Measurements from ENCODE around the gene NPLOC4.
A peak's percentile ranks its signal among the peaks of the same experiment; 100 is the strongest.
"Not testable (repeated sequence)": the region's sequence is repeated elsewhere in the genome, so short reads cannot be mapped to it uniquely, and the experiment has no call there.

Gene NPLOC4

DNA sequence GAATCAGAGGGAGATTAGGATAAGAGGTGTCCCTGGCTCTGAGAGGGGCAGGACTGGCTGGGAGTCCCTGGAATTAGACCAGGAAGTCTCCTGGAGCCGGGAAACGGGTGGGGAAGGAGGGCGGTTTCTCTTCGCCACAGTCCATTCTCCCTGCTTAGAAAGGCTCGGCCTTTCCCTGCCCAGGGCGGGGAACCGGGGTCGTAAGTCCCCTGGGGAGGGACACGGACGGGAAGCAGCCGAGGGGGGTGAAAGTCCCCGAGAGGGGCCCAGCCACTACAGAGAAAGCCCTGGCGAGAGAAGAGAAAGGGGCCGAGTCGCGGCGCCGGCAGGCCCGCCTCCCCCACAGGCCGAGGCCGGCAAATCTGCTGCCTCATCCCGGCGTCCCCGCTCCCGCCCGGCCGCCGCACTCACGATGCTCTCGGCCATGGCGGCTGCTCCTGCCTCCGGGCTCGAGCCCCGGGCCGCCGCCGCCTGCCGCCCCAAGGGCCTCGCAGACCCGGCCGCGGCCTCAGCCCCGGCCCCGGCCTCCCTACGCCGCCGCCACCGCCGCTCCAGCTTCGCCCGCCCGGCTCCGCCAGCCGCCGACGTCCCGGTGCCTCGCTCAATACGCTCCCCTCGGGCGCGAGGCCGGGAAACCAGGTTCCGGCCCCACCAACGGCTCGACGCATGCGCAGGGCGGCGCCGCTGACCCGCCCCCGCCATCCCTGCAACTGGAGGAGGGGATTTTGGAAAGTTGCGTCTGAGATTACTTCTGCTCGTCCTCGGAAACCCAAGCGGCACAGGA lies at the start of gene NPLOC4, which contains the start of gene TSPAN10:
TSS of gene NPLOC4 (minus strand) at position 608 of the 784 bp plus-strand sequence. CDS start at position 426, 182 bp downstream.
TSS of gene TSPAN10 (plus strand) at position 692 of the 784 bp plus-strand sequence. CDS start 5,217 bp downstream, outside the sequence.
- peak; percentile 63 for DNase-seq

DNA sequence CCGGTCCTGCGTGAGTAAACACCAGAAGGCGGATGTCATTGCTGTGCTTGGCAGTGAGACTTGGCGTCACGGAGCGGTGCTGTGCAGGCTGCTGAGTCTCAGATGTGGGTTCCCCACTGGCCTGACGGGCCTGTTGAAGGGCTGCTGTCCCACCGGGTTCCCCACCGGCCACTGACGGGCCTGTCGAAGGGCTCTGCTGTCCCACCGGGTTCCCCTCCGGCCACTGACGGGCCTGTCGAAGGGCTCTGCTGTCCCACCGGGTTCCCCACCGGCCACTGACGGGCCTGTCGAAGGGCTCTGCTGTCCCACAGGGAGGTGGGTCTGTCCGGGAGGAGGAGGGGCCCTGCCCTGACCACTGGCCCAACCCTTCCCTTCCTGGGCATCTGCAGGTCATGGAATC lies 49.7 kb upstream of the NPLOC4 start:
- DNase-seq: no peak

DNA sequence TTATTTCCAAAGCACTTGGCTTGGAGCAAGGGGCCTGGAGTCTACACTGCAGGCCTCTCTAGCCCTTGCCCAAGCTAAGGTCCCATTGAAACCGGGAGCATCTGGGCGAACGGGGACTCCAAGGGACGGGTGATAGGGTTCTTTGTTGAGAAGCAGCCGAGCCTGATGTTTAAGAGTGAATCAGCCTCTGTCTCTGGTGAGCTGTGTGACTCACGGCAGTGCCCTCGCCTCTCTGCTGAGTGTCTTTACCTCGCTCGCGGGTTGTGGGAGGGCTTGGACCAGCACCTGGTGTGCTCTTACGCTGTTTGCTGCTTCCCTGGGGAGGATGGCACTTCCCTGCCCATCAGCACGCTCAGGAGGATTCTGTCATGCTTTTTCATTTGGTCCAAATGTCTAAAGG lies 48.2 kb upstream of the NPLOC4 start:
- no peak for DNase-seq

DNA sequence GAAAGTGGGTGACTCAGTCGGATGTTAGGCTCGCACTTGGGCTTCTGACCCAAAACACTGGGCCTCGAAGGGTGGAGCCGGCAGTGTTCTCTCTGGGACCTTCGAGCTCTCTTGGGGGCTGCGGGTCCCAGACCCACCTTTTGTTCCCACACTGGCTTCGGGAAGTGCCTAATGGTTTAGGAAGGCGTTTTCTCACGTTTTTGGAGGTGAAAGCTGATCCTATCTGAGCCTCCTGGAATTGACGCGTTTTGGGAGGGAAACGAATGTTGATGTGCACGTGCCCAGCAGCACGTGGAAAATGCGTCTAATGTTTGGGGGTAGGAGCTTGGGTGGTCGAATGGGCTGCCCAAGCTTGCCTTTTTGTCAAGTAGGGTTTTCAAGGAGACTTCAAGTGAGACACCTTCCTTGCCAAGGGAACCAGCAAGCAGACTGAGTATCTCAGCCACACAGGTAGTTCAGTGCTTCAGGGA lies 47.6 kb upstream of the NPLOC4 start:
- no peak for DNase-seq

DNA sequence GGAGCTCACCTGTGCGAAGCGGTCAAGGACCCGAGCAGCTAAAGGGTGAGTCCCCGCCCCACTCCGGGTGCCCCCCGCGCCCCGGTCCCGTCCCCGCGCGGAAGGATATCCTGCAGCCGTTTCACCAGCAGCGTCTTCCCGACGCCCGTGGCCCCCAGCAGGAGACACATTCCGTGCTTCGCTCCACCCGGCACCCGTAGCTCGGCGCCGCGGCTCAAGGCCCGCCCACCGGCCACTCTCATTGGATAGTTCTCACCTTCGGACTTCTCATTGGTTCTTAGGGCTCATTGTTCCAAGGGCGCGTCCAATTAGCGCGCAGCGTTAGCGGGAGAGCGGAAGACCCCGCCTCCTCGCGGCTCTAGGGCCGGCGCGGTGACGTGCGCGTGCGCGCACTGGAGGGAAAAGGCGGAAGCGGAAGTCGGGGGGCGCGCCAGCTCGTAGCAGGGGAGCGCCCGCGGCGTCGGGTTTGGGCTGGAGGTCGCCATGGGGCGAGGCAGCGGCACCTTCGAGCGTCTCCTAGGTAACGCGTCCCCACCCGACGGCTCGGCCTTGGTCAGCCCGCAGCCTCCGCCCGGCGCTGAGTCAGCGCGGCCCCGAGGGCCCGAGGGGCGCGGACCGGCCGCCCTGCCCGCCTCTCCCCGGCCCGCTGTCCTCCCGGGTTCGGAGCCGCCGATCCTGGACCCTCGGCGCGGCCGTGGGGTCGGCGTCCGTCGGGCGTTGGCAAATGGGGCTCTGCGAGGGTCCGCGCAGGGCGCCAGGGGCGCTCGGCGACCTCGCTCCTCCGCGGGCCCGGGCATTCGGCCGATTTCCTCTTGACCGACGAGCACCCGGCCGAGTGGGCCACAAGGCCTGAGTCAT lies 46.9 kb upstream of the NPLOC4 start, which contains the start of the genes ARL16 and HGS:
TSS of gene ARL16 (minus strand) at position 214 of the 858 bp plus-strand sequence. CDS start at position 170, 44 bp downstream.
TSS of gene HGS (plus strand) at position 428 of the 858 bp plus-strand sequence. CDS start at position 484, 56 bp downstream.
- peak; percentile 100 for DNase-seq

DNA sequence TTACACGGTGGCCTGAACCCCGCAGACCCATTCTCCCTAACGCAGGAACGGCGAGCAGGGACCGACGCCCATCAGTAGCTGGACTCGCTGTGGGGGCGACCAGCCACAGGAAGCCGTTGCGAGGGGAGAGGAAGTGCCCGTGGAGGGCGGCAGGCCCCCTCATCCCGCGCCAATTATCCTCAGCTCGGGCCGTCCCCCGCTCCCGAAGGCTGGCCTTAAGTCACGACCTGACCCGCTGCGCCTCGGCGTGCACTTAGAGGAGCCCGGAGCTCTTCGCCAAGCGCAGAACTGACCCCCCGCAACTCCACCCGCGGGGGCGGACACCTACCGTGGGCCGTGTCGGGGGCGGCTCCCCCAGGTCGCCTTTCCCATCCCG lies 46.3 kb upstream of the NPLOC4 start:
- DNase-seq: no peak

DNA sequence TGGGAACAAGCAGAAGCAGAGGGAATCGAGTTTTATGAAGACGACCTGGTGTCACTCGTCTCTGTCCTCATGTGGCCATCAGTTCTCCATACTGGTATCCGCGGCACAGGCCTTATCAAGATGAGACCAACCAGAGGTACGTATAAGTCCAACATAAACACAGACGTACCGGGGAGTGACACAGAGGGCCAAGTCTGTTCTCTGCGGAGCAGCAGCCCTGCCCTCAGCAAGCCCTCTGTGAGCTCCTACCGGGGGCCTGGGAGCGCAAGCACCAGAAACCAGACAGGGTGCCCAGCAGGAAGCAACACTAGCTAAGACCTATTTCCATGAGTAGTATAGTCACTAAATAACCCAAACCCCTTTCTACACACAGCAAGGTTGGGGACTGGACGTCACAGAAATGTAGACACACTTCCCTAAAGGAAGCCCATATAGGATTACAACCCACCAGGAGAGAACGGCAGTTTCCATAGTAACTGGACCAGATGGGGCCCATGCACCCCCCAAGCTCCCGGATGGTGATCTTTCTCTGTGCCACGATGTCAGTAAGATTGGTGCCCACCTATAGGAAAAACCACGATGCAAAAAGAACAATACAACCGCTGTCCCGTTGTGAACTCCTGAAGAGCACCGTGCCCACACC lies 45.8 kb upstream of the NPLOC4 start:
- DNase-seq: no peak

DNA sequence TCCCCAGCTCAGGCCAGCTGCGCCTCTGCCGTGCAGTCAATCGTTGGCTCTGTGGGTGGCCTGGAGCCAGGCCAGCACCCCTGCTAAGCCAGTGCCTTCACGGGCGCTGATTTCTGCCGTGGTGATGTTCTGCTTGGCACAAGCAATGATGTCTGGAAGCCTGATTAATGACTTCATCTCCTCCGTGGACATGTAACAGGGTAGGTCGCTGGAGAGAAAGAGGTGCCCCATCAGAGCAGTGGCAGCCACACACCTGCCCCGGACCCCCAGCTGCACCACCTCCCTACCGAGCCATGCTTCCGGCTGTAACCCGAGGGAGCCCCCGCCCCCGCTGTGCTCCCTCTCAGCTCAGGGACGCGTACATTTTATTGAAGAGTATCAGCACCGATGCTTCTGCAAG lies 44.8 kb upstream of the NPLOC4 start:
- no peak for DNase-seq

DNA sequence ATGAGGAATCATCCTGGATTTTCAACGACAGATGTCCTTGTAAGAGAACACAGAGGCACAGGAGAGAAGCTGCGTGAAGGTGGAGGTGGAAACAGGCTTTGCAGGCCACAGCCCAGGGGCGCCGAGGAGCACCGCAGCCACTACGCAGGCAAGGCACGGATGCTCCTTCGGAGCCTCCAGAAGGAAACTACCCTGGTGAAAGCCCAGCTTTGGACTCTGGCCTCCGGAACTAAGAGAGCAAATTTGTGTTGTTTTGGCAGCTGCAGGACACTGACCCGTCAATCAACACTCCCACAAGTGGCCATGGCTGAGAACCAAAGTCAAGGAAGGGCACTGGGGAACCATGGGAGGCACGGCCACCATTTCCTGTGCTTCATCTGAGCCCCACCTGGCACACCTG lies 43.2 kb upstream of the NPLOC4 start:
- no peak for DNase-seq

DNA sequence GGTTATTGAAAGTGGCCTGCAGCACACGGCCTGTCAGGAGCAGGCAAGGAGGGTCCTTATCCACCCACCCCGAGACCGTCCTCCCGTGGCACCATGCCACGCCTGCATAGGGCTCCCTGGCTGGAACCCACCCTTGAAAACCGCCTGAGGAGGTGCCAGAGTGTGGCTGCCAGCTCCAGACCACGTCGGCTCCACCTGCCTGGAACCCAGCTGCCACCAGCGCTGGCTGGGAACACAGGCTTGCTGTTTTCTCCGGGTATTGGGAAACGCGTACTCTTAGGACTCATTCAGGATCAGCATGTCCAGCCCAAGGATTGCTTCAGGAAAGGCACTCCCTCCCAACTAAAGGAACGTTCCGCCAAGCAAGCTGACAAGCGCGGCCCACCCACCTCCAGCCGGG lies 40.0 kb upstream of the NPLOC4 start:
- peak; percentile 27 for DNase-seq

DNA sequence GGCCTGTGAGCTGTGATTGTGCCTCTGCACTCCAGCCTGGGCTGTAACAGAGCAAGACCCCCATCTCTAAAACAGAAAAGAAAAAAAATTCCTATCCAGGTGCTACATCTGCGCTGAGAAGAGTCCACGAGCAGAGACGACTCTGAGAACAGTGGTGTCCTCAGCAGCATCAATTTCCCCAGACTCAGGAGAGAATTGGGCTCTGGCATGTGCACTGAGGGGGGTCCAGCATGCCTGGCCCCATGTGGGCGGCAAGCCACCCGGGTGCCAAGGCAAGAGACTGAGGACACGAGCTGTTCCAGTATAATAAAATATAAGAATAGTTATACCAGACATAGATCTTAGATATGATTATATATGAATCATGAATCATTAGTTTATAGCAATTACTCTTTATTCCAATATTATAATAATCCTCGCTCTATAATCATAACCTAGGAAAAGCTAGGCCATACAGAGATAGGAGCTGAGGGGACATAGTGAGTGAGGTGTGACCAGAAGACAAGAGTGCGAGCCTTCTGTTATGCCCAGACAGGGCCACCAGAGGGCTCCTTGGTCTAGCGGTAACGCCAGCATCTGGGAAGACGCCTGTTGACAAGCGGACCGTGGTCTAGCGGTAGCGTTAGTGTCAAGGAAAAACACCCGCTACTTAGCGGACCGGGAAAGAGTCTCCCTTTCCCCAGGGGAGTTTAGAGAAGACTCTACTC lies 38.8 kb upstream of the NPLOC4 start:
- not testable (repeated sequence) for DNase-seq

DNA sequence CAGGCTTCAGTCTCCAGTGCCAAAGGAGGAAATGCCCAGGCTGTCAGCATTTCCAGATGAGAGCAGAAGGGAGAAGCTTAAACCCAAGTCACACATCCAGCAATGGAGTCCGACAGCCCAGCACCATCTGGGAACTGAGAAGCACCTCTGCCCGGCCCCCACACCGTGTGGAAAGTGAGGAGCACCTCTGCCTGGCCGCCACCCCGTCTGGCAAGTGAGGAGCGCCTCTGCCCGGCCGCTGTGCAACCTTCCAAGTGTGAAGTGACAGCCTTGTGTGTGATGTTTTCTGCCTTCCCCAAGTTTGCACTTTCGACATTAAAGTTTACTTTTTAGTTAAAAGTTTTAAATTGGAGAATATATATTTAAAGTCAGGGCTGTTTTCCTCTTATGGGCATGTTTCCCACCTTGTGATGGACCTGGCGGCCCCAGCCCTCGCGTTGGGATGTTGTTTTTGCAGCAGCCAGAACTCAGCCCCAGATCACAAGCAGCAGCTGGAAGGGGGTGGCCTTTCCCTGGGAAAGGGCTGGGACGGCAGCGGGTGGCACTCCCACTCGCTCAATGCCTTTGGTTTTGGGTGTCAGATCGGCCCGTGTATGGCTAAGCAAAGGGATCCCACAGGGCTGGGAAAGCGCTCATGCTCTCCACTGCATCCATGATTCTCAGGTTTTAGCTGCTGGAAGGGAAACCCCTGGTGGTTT lies 36.8 kb upstream of the NPLOC4 start:
- no peak for DNase-seq

DNA sequence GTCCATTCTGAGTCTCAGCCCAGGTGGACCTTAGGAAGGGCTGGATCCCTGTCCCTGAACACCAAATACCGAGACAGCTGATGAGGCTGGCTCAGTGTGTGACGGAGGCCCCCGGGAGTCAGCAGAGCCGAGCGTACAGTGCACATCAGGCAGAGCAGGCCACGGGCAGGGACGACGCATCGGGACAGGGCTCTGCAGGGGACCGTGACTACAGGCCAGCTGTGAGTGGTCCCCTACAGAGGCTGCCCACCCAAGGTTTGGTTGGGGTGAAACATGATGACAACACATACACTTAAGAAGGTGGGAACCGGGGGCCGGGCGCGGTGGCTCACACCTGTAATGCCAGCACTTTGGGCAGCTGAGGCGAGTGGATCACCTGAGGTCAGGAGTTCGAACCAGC lies 36.0 kb upstream of the NPLOC4 start:
- DNase-seq: no peak

DNA sequence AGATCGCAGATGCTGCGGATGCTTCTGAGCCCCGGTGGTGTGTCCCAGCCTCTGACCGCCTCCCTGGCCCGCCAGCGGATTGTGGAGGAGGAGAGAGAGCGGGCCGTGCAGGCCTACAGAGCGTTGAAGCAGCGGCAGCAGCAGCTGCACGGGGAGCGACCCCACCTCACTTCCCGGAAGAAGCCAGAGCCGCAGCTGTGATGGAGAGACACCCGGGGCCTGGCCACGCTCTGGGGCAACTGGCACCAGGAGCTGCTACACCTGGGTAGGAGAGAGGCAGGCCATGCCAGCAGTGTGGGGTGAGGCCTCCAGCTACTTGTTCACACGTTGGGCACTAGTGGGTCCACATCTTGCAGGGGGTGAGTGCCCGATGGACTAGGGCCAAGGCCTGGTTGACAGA lies 35.6 kb upstream of the NPLOC4 start:
- no peak for DNase-seq

DNA sequence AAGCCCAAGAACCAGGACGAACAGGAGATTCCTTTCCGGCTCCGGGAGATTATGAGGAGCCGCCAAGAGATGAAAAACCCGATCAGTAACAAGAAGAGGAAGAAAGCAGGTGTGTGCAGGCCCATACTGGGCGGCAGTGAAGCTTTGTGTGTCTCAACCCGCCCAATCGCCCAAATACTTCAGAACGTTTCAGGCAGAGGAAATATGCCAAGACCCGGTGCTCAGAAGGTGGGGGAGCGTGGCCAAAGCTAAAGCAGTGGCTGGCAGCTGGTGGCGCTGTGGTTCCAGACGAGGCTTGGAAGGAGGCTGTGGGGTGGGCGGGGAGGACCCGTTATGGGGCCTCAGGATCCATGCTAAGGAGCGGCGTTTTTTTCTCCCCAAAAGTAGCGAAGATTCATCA lies 30.8 kb upstream of the NPLOC4 start:
- no peak for DNase-seq

DNA sequence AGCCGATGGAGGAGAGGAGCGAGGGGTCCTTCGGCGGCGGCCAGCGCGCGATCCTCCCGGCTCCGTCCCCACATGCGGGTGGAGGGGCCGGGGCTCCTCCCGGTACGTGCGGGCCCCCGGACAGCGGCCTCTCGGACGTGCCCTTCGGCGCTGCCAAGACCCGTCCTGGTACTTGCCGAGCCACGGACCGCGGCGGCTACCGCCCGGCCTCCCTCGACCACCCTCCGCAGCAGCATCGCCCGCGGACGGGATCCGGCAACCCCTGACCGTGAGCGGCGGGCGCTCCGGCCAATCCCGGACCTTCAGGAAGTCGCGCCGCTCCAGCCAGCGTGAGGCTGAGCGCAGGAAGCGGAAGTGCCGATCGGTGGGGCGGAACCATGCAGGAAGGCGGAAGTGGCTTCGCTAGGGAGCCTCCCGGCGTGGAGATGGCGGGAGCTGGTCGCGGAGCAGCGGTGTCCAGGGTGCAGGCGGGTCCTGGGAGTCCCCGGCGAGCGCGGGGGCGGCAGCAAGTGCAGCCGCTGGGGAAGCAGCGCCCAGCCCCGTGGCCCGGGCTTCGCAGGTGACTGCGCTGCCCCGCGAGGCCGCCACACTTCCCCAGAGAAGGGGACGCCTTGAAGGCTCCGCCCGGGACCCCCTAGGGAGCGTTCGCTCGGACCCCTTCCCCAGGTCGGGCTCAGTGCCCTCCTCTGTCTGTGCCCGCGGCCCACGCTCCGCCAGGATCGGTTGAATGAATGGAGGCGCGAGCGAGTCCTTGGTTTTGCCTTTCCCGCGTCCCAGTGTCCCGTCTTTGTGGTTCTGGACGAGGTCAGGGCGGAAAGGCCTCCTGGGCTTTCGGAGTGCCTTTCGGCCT lies 29.7 kb upstream of the NPLOC4 start, which contains the start of the genes CCDC137 and OXLD1:
TSS of gene CCDC137 (plus strand) at position 396 of the 850 bp plus-strand sequence. CDS start at position 426, 30 bp downstream.
TSS of gene OXLD1 (minus strand) at position 264 of the 850 bp plus-strand sequence. CDS start at position 236, 28 bp downstream.
- DNase-seq: peak; percentile 92

DNA sequence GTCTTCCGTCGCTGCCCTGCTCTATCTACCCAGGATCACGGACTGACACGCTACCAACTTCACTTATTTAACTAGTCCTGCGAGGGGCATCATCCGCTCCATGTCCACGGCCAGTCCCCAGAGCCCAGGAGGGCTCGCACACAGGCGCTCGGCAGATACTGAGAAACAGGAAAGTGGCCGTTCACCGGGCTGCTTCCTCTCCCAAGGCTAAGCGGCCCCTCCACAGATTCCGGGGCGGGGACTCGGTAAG lies 29.1 kb upstream of the NPLOC4 start:
- no peak for DNase-seq

DNA sequence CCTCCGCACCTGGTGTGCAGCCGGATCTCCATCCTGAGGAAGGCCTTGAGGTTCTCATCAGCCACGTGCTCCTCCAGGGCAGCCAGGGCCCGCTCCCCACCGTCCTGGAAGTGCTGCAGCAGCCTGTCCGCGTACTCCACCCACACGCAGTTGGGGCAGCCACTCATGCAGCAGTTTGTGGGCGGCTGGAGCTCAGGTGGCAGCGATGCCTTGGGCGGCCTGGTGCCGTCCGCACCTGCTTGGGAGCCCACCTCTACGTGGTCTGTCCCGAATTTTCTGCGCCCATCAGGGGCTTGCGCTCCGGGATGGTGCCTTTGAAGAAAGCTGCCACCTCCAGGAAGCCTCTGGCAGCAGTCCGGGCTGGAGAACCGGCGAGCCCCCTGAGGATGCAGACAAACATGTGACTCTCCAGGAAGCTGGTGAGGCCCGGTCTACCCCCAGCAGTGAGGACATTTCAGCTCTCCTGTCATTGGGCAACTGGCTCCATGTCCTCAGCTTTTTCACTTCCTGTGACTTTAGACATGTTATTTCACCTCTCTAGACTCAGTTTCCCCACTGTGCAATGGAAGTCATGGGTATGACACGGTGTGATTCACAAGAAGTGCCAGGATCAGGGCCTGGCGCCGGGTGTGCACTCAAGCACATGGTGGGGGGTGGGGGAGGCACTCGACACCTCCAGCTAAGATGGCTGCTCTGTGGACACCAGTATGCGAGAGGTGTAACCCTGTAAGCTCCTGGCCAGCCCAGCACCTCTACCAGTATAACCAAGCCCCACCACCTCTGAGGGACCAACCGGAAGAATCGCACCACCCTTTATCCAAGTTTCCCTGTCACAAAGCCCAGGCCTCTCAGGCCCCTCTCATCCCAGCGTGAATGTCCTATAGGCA lies 28.5 kb upstream of the NPLOC4 start:
- DNase-seq: peak; percentile 59

DNA sequence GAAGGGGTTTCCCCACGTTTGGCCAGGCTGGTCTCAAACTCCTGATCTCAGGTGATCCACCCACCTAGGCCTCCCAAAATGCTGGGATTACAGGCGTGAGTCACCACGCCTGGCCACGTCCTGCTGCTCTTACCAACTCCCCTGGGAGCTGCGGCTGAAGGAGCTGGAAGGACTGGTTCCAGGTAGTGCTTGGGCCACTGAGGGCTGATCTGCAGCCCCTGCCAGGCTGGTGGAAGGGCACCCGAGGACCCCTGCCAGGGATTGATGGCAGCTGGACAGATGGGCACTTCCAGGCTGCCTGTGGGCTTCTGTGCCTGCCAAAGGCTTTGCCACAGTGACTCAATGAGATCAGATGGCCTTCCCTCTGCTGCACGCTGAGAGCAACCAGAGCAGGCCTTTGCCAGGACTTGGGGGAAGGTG lies 27.1 kb upstream of the NPLOC4 start:
- no peak for DNase-seq

DNA sequence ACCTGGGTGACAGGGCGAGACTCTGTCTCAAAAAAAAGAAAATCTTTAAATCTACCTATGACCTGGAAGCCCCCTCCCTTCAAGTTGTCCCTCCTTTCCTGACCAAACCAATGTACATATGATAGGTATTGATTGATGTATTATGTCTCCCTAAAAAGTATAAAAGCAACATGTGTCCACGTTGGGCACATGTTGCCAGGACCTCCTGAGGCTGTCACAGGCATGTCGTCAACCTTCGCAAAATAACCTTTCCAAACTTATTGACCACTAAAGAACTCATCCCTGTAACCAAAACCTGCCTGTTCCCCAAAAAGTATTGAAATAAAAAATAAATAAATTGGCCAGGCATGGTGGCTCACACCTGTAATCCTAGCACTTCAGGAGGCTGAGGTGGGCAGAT lies 25.1 kb upstream of the NPLOC4 start:
- DNase-seq: no peak
